HEK293 (cell line): ENCODE measurements around the gene ERAS.

ENCODE experiments used
- CTCF ChIA-PET: fragments of 350-600 bp; formaldehyde crosslinking; extraction: SDS; loops from one replicate; lab custom pipeline; 2021; ENCODE audit warnings: antibody characterized with exemption; lab: Yijun Ruan, JAX
- POLR2A ChIA-PET: fragments of 300-600 bp; formaldehyde crosslinking; extraction: SDS; loops from one replicate; lab custom pipeline; 2020; ENCODE audit warnings: antibody characterized with exemption, inconsistent platforms; lab: Yijun Ruan, JAX
- H3K27ac ChIP-seq: fragments of 200-500 bp; sonication (Bioruptor generic); 2 replicates; pipeline ENCODE4 v1.5.1; 2014; ENCODE audit warnings: low read depth, low read length, control low read depth, inconsistent platforms; ENCODE audit errors: extremely low read depth
- H3K36me3 ChIP-seq, 2 experiments: fragments of 200-500 bp in 1 of 2; sonication (Bioruptor generic) in 1 of 2; 1 replicate in 1 of 2; 2 replicates in 1 of 2; pipeline ENCODE4 v1.5.1; 2014 to 2017; ENCODE audit warnings: inconsistent platforms in 2 of 2, low read length in 2 of 2; ENCODE audit not compliant: control insufficient read depth in 2 of 2, insufficient read depth in 1 of 2
- H3K4me1 ChIP-seq: fragments of 200-500 bp; sonication (Bioruptor generic); 2 replicates; pipeline ENCODE4 v1.5.1; 2014; ENCODE audit warnings: mild to moderate bottlenecking, low read length, inconsistent platforms; ENCODE audit not compliant: control insufficient read depth, insufficient read depth
- H3K4me3 ChIP-seq: 2 replicates; pipeline ENCODE4 v1.5.1; 2011; ENCODE audit warnings: low read depth, mild to moderate bottlenecking, control low read depth, low read length, moderate library complexity
- H3K9me3 ChIP-seq: fragments of 200-500 bp; sonication (Bioruptor generic); 2 replicates; pipeline ENCODE4 v1.5.1; 2014; ENCODE audit warnings: low read depth, low read length, inconsistent platforms; ENCODE audit not compliant: control insufficient read depth, insufficient read depth
- ATF2 ChIP-seq: fragments of 450-650 bp; formaldehyde crosslinking; IDR thresholded peaks from 2 replicates; pipeline ENCODE4 v1.5.1; 2016; ENCODE audit warnings: missing biosample characterization, missing genetic modification characterization, low read depth
- HIC1 ChIP-seq: fragments of 450-650 bp; formaldehyde crosslinking; IDR thresholded peaks from 2 replicates; pipeline ENCODE4 v1.5.1; 2016; ENCODE audit warnings: missing biosample characterization, missing genetic modification characterization
- KLF9 ChIP-seq: fragments of 450-650 bp; formaldehyde crosslinking; IDR thresholded peaks from 2 replicates; pipeline ENCODE4 v1.5.1; 2016; ENCODE audit warnings: missing biosample characterization, missing genetic modification characterization, low read depth
- PRDM6 ChIP-seq: fragments of 450-650 bp; formaldehyde crosslinking; IDR thresholded peaks from 2 replicates; pipeline ENCODE4 v1.5.1; 2017; ENCODE audit warnings: missing biosample characterization, missing genetic modification characterization
- SCRT2 ChIP-seq: fragments of 450-650 bp; formaldehyde crosslinking; IDR thresholded peaks from 2 replicates; pipeline ENCODE4 v1.5.1; 2016; ENCODE audit warnings: missing biosample characterization, missing genetic modification characterization
- WT1 ChIP-seq: fragments of 450-650 bp; formaldehyde crosslinking; IDR thresholded peaks from 2 replicates; pipeline ENCODE4 v1.5.1; 2016; ENCODE audit warnings: missing biosample characterization, missing genetic modification characterization
- YY2 ChIP-seq: fragments of 450-650 bp; formaldehyde crosslinking; IDR thresholded peaks from 2 replicates; pipeline ENCODE4 v1.5.1; 2016; ENCODE audit warnings: missing biosample characterization, missing genetic modification characterization
- ZBTB20 ChIP-seq: fragments of 450-650 bp; formaldehyde crosslinking; IDR thresholded peaks from 2 replicates; pipeline ENCODE4 v1.5.1; 2016; ENCODE audit warnings: missing biosample characterization, missing genetic modification characterization
- ZBTB48 ChIP-seq: fragments of 450-650 bp; formaldehyde crosslinking; IDR thresholded peaks from 2 replicates; pipeline ENCODE4 v1.5.1; 2016; ENCODE audit warnings: missing biosample characterization, missing genetic modification characterization
- ZNF133 ChIP-seq: fragments of 450-650 bp; formaldehyde crosslinking; IDR thresholded peaks from 2 replicates; pipeline ENCODE4 v1.5.1; 2016; ENCODE audit warnings: missing biosample characterization, missing genetic modification characterization
- ZNF140 ChIP-seq: fragments of 450-650 bp; formaldehyde crosslinking; IDR thresholded peaks from 2 replicates; pipeline ENCODE4 v1.5.1; 2016; ENCODE audit warnings: missing biosample characterization, missing genetic modification characterization
- ZNF292 ChIP-seq: fragments of 450-650 bp; formaldehyde crosslinking; IDR thresholded peaks from 2 replicates; pipeline ENCODE4 v1.5.1; 2016; ENCODE audit warnings: low read depth, missing biosample characterization, missing genetic modification characterization, borderline replicate concordance
- ZNF366 ChIP-seq: fragments of 450-650 bp; formaldehyde crosslinking; conservative IDR thresholded peaks from 2 replicates; pipeline ENCODE4 v1.5.1; 2016; ENCODE audit warnings: missing biosample characterization, missing genetic modification characterization
- ZNF394 ChIP-seq: fragments of 450-650 bp; formaldehyde crosslinking; IDR thresholded peaks from 2 replicates; pipeline ENCODE4 v1.5.1; 2016; ENCODE audit warnings: missing biosample characterization, missing genetic modification characterization, mild to moderate bottlenecking, moderate library complexity, borderline replicate concordance
- ZNF423 ChIP-seq: fragments of 450-650 bp; formaldehyde crosslinking; IDR thresholded peaks from 2 replicates; pipeline ENCODE4 v1.5.1; 2016; ENCODE audit warnings: missing biosample characterization, missing genetic modification characterization
- ZNF510 ChIP-seq: fragments of 450-650 bp; formaldehyde crosslinking; IDR thresholded peaks from 2 replicates; pipeline ENCODE4 v1.5.1; 2018; ENCODE audit warnings: mild to moderate bottlenecking, missing genetic modification characterization, missing biosample characterization; ENCODE audit not compliant: insufficient replicate concordance
- ZNF513 ChIP-seq: fragments of 450-650 bp; IDR thresholded peaks from 2 replicates; pipeline ENCODE4 v1.5.1; 2018; ENCODE audit warnings: missing biosample characterization, missing genetic modification characterization
- ZNF580 ChIP-seq: fragments of 450-650 bp; formaldehyde crosslinking; IDR thresholded peaks from 2 replicates; pipeline ENCODE4 v1.5.1; 2016; ENCODE audit warnings: missing biosample characterization, missing genetic modification characterization
- ZNF626 ChIP-seq: fragments of 450-650 bp; sonication (Bioruptor Pico); formaldehyde crosslinking; IDR thresholded peaks from 2 replicates; pipeline ENCODE4 v1.5.1; 2018; ENCODE audit warnings: missing biosample characterization, missing genetic modification characterization, inconsistent platforms
- ZNF629 ChIP-seq: fragments of 450-650 bp; formaldehyde crosslinking; IDR thresholded peaks from 2 replicates; pipeline ENCODE4 v1.5.1; 2017; ENCODE audit warnings: missing biosample characterization, missing genetic modification characterization
- ZNF76 ChIP-seq: fragments of 450-650 bp; formaldehyde crosslinking; IDR thresholded peaks from 2 replicates; pipeline ENCODE4; 2016; ENCODE audit warnings: low read depth, missing biosample characterization, missing genetic modification characterization, borderline replicate concordance

The ERAS gene

GRCh38 chrX:48782216-48782615 lies 44.1 kb upstream of the ERAS start (continued):
- TF ChIP-seq ATF2 (tag by site-specific recombination) (no peak), SCRT2 (no peak), ZBTB20 (tag by site-specific recombination) (no peak)

- TF ChIP-seq ZNF629 (tag by site-specific recombination), result no peak
- ChIA-PET POLR2A (no interaction called here), CTCF (no interaction called here)
- H3K27ac ChIP-seq, result no peak overlapping the region
- no peak overlapping the region for H3K4me3 ChIP-seq
- no peaks in the 10 kb centered on the region for H3K4me1 ChIP-seq
- no peaks in the 10 kb centered on the region for H3K9me3 ChIP-seq
- no peaks in the 10 kb centered on the region for H3K36me3 ChIP-seq
Measured at GRCh38 chrX:48782795-48783194, 43.5 kb upstream of the ERAS start.

- no peak for TF ChIP-seq ZNF580
- TF ChIP-seq PRDM6 (tag by site-specific recombination), result no peak
- no peak for TF ChIP-seq WT1 (tag by site-specific recombination)
- no peak for TF ChIP-seq ZNF76
- TF ChIP-seq HIC1 (tag by site-specific recombination), result no peak
- no peak for TF ChIP-seq ZNF140 (tag by site-specific recombination)
- no peak for TF ChIP-seq ZNF366 (tag by site-specific recombination)
- no peak for TF ChIP-seq ZNF423 (tag by site-specific recombination)
- no peak for TF ChIP-seq ZNF626 (tag by site-specific recombination)
- CTCF ChIA-PET, result no interaction called here
- H3K4me3 ChIP-seq, result no peak overlapping the region
- H3K4me1 ChIP-seq, result no peaks in the 10 kb centered on the region
- H3K36me3 ChIP-seq, result no peaks in the 10 kb centered on the region
- POLR2A ChIA-PET, result no interaction called here
- no peak overlapping the region for H3K27ac ChIP-seq
- no peaks in the 10 kb centered on the region for H3K9me3 ChIP-seq
Measured at GRCh38 chrX:48784726-48785125, 41.6 kb upstream of the ERAS start.

GRCh38 chrX:48785186-48785539 lies 41.1 kb upstream of the ERAS start:
- ChIA-PET CTCF (no interaction called here), POLR2A (no interaction called here)
- TF ChIP-seq ZNF394 (tag by site-specific recombination) (no peak), ZNF513 (tag by site-specific recombination) (no peak), KLF9 (tag by site-specific recombination) (no peak), ZNF510 (no peak), ZNF292 (tag by site-specific recombination) (no peak), ZNF133 (tag by site-specific recombination) (no peak), ATF2 (tag by site-specific recombination) (no peak), YY2 (tag by site-specific recombination) (no peak), ZBTB48 (tag by site-specific recombination) (no peak)
- no peak overlapping the region for H3K4me3 ChIP-seq
- H3K9me3 ChIP-seq, result no peaks in the 10 kb centered on the region
- H3K27ac ChIP-seq, result no peak overlapping the region
- no peaks in the 10 kb centered on the region for H3K4me1 ChIP-seq
- no peaks in the 10 kb centered on the region for H3K36me3 ChIP-seq
